MM.1S (cell line): ENCODE results near the gene ECT2.

Experiments
- DNase-seq: peaks from one replicate; pipeline ENCODE4 v3.0.0-alpha.2; 2015
- H2AFZ ChIP-seq: fragments of 300-600 bp; sonication (generic); 2 replicates; pipeline ENCODE4 v1.6.0; 2016; ENCODE audit warnings: antibody characterized with exemption, low read length
- H3F3A ChIP-seq: fragments of 300-600 bp; sonication (generic); 2 replicates; pipeline ENCODE4 v1.6.1; 2016; ENCODE audit warnings: mild to moderate bottlenecking, antibody characterized with exemption, low read length, moderate library complexity, mixed read lengths; ENCODE audit not compliant: insufficient read depth
- H3K27ac ChIP-seq: fragments of 300-600 bp; sonication (generic); 2 replicates; pipeline ENCODE4 v1.5.1; 2016; ENCODE audit warnings: mild to moderate bottlenecking, low read length
- H3K27me3 ChIP-seq: fragments of 300-600 bp; sonication (generic); replicated peaks from 2 replicates; pipeline ENCODE4 v1.6.0; 2016; ENCODE audit warnings: low read length; ENCODE audit not compliant: insufficient read depth
- H3K36me3 ChIP-seq: fragments of 300-600 bp; sonication (generic); replicated peaks from 2 replicates; pipeline ENCODE4 v1.6.1; 2016; ENCODE audit warnings: mild to moderate bottlenecking, low read length, mixed read lengths; ENCODE audit not compliant: insufficient read depth
- H3K4me1 ChIP-seq: fragments of 300-600 bp; sonication (generic); 2 replicates; pipeline ENCODE4 v1.6.1; 2016; ENCODE audit warnings: low read length, mixed read lengths
- H3K4me2 ChIP-seq: fragments of 300-600 bp; sonication (generic); 2 replicates; pipeline ENCODE4 v1.6.0; 2016; ENCODE audit warnings: low read depth, low read length
- H3K4me3 ChIP-seq: fragments of 300-600 bp; sonication (generic); 2 replicates; pipeline ENCODE4 v1.5.1; 2016; ENCODE audit warnings: low read length, mixed read lengths
- H3K79me2 ChIP-seq: fragments of 300-600 bp; sonication (generic); 2 replicates; pipeline ENCODE4 v1.6.1; 2016; ENCODE audit warnings: mixed run types, low read length, mixed read lengths
- H3K9ac ChIP-seq: fragments of 300-600 bp; sonication (generic); 2 replicates; pipeline ENCODE4 v1.6.1; 2016; ENCODE audit warnings: low read length, mixed read lengths
- H3K9me2 ChIP-seq: fragments of 300-600 bp; sonication (generic); replicated peaks from 2 replicates; pipeline ENCODE4 v1.6.1; 2016; ENCODE audit warnings: mild to moderate bottlenecking, low read length, mixed read lengths; ENCODE audit not compliant: insufficient read depth
- H3K9me3 ChIP-seq: fragments of 300-600 bp; sonication (generic); replicated peaks from 2 replicates; pipeline ENCODE4 v1.6.1; 2016; ENCODE audit warnings: mild to moderate bottlenecking, low read length, mixed read lengths; ENCODE audit not compliant: insufficient read depth
- H4K20me1 ChIP-seq: fragments of 300-600 bp; sonication (generic); 2 replicates; pipeline ENCODE4 v1.6.1; 2016; ENCODE audit warnings: mild to moderate bottlenecking, low read length, moderate library complexity, mixed read lengths; ENCODE audit not compliant: insufficient read depth
- CTCF ChIP-seq: fragments of 300-600 bp; sonication (generic); IDR thresholded peaks from 2 replicates; pipeline ENCODE4 v1.5.1; 2016; ENCODE audit warnings: antibody characterized with exemption, low read length, mixed read lengths
- EZH2 ChIP-seq: fragments of 300-600 bp; sonication (generic); optimal IDR thresholded peaks from 2 replicates; pipeline ENCODE3; 2017; ENCODE audit warnings: low read depth, mild to moderate bottlenecking, antibody characterized with exemption, low read length, mixed read lengths
- EZH2phosphoT487 ChIP-seq: fragments of 300-600 bp; sonication (generic); IDR thresholded peaks from 2 replicates; pipeline ENCODE4 v1.6.1; 2018; ENCODE audit warnings: antibody characterized with exemption, low read length

The ECT2 gene

GRCh38 chr3:172803489-172803888 is 53.0 kb downstream of the ECT2 start:
- Histone ChIP-seq H3K4me1 (no peaks in the 10 kb centered on the region), H4K20me1 (no peaks in the 10 kb centered on the region), H3K36me3 (peaks cover 10% of the 10 kb centered on the region), H3K27me3 (no peaks in the 10 kb centered on the region), H3K9me3 (no peaks in the 10 kb centered on the region), H3F3A (peaks cover 4% of the 10 kb centered on the region; the same call in 1 of the 2 replicates), H3K27ac (no peak overlapping the region), H3K4me2 (no peak overlapping the region), H2AFZ (no peak overlapping the region), H3K9me2 (no peaks in the 10 kb centered on the region), H3K9ac (no peak overlapping the region), H3K79me2 (no peaks in the 10 kb centered on the region), H3K4me3 (no peak overlapping the region)
- TF ChIP-seq EZH2phosphoT487, result no peak
- no peak for TF ChIP-seq EZH2
- no peak for DNase-seq

- no peaks in the 10 kb centered on the region for H3K9me3 ChIP-seq
- H3K4me2 ChIP-seq, result no peak overlapping the region
- no peak for DNase-seq
- H3K27me3 ChIP-seq, result no peaks in the 10 kb centered on the region
- peaks cover 10% of the 10 kb centered on the region for H3K36me3 ChIP-seq
- H3K4me3 ChIP-seq, result no peak overlapping the region
- no peak overlapping the region for H3K9ac ChIP-seq
- H3K79me2 ChIP-seq, result no peaks in the 10 kb centered on the region
- no peak for TF ChIP-seq EZH2phosphoT487
- TF ChIP-seq CTCF, result no peak
- TF ChIP-seq EZH2, result no peak
- no peaks in the 10 kb centered on the region for H4K20me1 ChIP-seq
- H3K4me1 ChIP-seq, result no peaks in the 10 kb centered on the region
- H2AFZ ChIP-seq, result no peak overlapping the region
- H3K27ac ChIP-seq, result no peak overlapping the region
- peaks cover 4% of the 10 kb centered on the region; the same call in 1 of the 2 replicates for H3F3A ChIP-seq
- no peaks in the 10 kb centered on the region for H3K9me2 ChIP-seq
Observed at GRCh38 chr3:172804323-172804722, 53.8 kb downstream of the ECT2 start.

GRCh38 chr3:172808969-172809546 is 58.5 kb downstream of the ECT2 start:
- Histone ChIP-seq H3K4me3 (no peak overlapping the region), H3K9me2 (no peaks in the 10 kb centered on the region), H3K79me2 (no peaks in the 10 kb centered on the region), H3K27me3 (no peaks in the 10 kb centered on the region), H3K9ac (no peak overlapping the region), H2AFZ (no peak overlapping the region), H3K36me3 (peaks cover 10% of the 10 kb centered on the region; the same call in 1 of the 2 replicates), H3F3A (no peaks in the 10 kb centered on the region; the same call in 1 of the 2 replicates), H4K20me1 (no peaks in the 10 kb centered on the region), H3K27ac (no peak overlapping the region), H3K4me1 (no peaks in the 10 kb centered on the region), H3K9me3 (no peaks in the 10 kb centered on the region), H3K4me2 (no peak overlapping the region)
- DNase-seq, result peak; percentile 66
- no peak for TF ChIP-seq EZH2phosphoT487
- TF ChIP-seq CTCF, result peak; percentile 52

- Histone ChIP-seq H3K4me2 (no peak overlapping the region), H3K9ac (no peak overlapping the region), H3K4me3 (no peak overlapping the region), H3K27me3 (no peaks in the 10 kb centered on the region), H3K36me3 (peaks cover 9% of the 10 kb centered on the region; the same call in 1 of the 2 replicates), H3K9me3 (no peaks in the 10 kb centered on the region), H3K79me2 (no peaks in the 10 kb centered on the region), H3K9me2 (no peaks in the 10 kb centered on the region), H4K20me1 (no peaks in the 10 kb centered on the region), H3F3A (no peaks in the 10 kb centered on the region; the same call in 1 of the 2 replicates), H3K27ac (no peak overlapping the region), H3K4me1 (no peaks in the 10 kb centered on the region), H2AFZ (no peak overlapping the region)
- no peak for TF ChIP-seq CTCF
- no peak for TF ChIP-seq EZH2phosphoT487
- TF ChIP-seq EZH2, result no peak
- no peak for DNase-seq
Observed at GRCh38 chr3:172811099-172811498, 60.6 kb downstream of the ECT2 start.
